ENCODE results near the gene LEFTY1. TPM values are rescaled to one million over a fixed set of nuclear protein-coding genes. Genes with fewer than 3 reads are reported as not detected.
"Not testable (repeated sequence)": the region's sequence is repeated elsewhere in the genome, so short reads cannot be mapped to it uniquely, and the experiment has no call there.

LEFTY1 gene
- total and polyA plus RNA-seq, 2 of the 4 experiments (the other 2 are of a cell fraction) = not detected

DNA sequence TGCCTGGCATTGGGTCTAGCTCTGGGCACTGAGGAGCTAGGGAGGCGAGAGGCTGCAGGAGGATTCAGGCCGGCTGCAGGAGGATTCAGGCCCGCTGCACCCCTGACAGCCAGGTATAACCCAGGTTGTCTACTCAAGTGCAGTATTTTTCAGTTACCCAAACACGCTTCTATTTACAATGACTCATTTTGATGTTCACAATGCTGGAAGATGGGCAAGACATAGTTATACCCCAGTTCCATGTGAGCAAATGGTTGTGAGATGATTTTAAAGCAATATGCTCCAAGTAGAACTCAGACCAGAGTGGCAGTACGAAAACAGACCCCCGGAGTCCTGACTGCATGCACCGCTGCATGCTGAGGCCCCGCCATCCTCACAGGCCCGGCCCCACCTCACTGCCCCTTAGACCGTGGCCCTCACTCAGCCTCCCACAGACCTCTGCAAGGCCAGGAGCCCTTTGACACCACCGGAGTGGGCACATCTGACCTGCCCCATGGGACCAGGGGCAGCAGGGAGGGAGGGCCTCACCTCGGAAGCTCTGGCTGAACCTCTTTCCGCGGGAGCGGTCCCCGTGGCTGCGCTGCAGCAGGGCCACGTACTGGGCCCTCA lies 553 bp downstream of the LEFTY1 start (continued):
- TF ChIP-seq, protein P1, sequence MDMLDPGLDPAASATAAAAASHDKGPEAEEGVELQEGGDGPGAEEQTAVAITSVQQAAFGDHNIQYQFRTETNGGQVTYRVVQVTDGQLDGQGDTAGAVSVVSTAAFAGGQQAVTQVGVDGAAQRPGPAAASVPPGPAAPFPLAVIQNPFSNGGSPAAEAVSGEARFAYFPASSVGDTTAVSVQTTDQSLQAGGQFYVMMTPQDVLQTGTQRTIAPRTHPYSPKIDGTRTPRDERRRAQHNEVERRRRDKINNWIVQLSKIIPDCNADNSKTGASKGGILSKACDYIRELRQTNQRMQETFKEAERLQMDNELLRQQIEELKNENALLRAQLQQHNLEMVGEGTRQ (IDR thresholded peaks at IDR 0.05; ENCODE audit: low read depth, low read length) = no peak
- TF ChIP-seq MAFK (IDR thresholded peaks at IDR 0.05; ENCODE audit: low read depth, low read length) = no peak
- no peak for TF ChIP-seq RCOR1 (IDR thresholded peaks at IDR 0.05; ENCODE audit: insufficient replicate concordance, low read length)

DNA sequence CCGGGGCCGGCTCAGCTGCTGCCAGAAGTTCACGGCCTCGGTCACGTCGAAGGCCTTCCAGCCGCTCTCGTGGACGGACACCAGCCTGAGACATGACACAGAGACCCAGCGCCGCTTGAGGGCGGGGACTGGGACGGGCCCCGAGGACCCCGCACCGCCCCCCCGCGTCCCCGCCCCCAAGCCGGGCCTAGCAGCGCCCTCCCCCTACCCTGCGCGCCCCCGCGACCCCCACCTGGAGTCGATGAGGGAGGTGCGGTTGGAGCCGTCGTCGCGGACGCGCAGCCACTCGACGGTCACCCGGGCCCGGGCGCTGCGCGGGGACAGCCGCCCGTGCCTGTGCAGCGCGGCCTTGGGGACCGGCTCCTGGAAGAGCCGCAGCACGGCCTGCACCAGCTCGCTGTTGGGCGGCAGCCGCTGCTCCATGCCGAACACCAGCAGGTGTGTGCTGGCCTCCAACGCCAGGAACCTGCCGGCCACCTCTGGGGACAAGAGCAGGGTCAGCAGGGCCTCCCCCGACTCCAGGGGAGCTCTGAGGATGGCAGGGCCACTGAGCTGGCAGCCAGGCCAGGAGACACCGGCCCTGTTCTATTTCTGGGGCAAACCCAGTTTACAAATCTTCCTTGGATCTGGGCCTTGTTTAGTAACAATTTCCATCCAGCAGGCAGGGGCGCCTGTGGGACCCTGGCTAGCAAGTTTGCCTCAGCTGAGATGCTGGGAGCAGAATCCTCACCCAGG lies 1.2 kb downstream of the LEFTY1 start:
- H4K20me1 ChIP-seq (ENCODE audit: insufficient read depth, low read length); H2BK5ac ChIP-seq (ENCODE audit: low read depth, low read length, poor library complexity, severe bottlenecking); H3K79me1 ChIP-seq (ENCODE audit: low read depth in 1 of 2, low read length in 2 of 2); H3K27ac ChIP-seq (ENCODE audit: insufficient read depth, low read length); H3K4me2 ChIP-seq (ENCODE audit: low read depth, low read length); H2AFZ ChIP-seq (replicated peaks; ENCODE audit: low read length, poor library complexity); H3K23ac ChIP-seq (ENCODE audit: low read depth, low read length); H2AK5ac ChIP-seq (ENCODE audit: low read depth, low read length); H2BK20ac ChIP-seq (ENCODE audit: low read depth, low read length); intact Hi-C loops (cut with micrococcal nuclease); ATAC-seq (ENCODE audit: low read depth); H3K9me1 ChIP-seq (ENCODE audit: insufficient read depth, low read length); H2BK120ac ChIP-seq (ENCODE audit: low read depth, low read length); H3K4ac ChIP-seq (ENCODE audit: low read depth, low read length); H3K9me3 ChIP-seq (ENCODE audit: control insufficient read depth, insufficient read depth, low read length); H3K4me3 ChIP-seq (ENCODE audit: insufficient read depth, low read depth, low read length); H2BK15ac ChIP-seq (ENCODE audit: low read depth, low read length); CTCF ChIA-PET; H3K18ac ChIP-seq (ENCODE audit: low read depth, low read length); H2AK9ac ChIP-seq (replicated peaks; ENCODE audit: low read depth, low read length, poor library complexity); in situ Hi-C loops (cut with MboI; ENCODE audit: low sequenced_read_pairs); dilution Hi-C loops (cut with HindIII; ENCODE audit: low sequenced_read_pairs, unreplicated experiment); H4K5ac ChIP-seq (ENCODE audit: low read depth, low read length); DNase-seq; H4K8ac ChIP-seq (ENCODE audit: low read depth in 2 of 2, low read length in 2 of 2); H3K27me3 ChIP-seq (ENCODE audit: control insufficient read depth, insufficient read depth, low read length); H3K36me3 ChIP-seq (ENCODE audit: control insufficient read depth, insufficient read depth, low read length); H3K56ac ChIP-seq (ENCODE audit: extremely low read depth, insufficient read depth, low read length); POLR2A ChIA-PET (ENCODE audit: unreplicated experiment); H4K91ac ChIP-seq (ENCODE audit: insufficient read depth, low read depth, low read length); H3K9ac ChIP-seq (ENCODE audit: low read depth, low read length); BruUV-seq (replicated peaks); H3K4me1 ChIP-seq (ENCODE audit: control insufficient read depth, insufficient read depth, low read length); H3K14ac ChIP-seq (replicated peaks; ENCODE audit: low read depth, low read length): not testable (repeated sequence)
- WGBS, 2 experiments (ENCODE audit: extremely low coverage in 2 of 2, insufficient read length in 1 of 2) = 73% methylated on average over 3 of the region's 56 CpGs; no CpG with 5 or more reads in 1 of the 2 experiments
